BLaER1 treated with 17β-estradiol and CSF1 and Interleukin-3, amounts not matched to agents 10 nM and 100 nM (cell line): ENCODE measurements around the gene GREM2.
A peak's percentile ranks its signal among the peaks of the same experiment; 100 is the strongest.

Experiments
- H3K27ac ChIP-seq, 11 experiments: shearing (Covaris generic); formaldehyde crosslinking; 2 replicates each; pipeline ENCODE4 v1.8.1; 2022
- H3K27me3 ChIP-seq, 11 experiments: shearing (Covaris generic); formaldehyde crosslinking; 2 replicates each; pipeline ENCODE4 v1.8.1; 2022
- H3K36me3 ChIP-seq, 11 experiments: shearing (Covaris generic); formaldehyde crosslinking; 2 replicates each; pipeline ENCODE4 v1.8.1; 2022
- H3K4me1 ChIP-seq, 10 experiments: shearing (Covaris generic); formaldehyde crosslinking; 2 replicates each; pipeline ENCODE4 v1.8.1; 2022
- H3K4me2 ChIP-seq, 11 experiments: shearing (Covaris generic); formaldehyde crosslinking; 2 replicates each; pipeline ENCODE4 v1.8.1; 2022
- H3K4me3 ChIP-seq, 10 experiments: shearing (Covaris generic); formaldehyde crosslinking; 2 replicates each; pipeline ENCODE4 v1.8.1; 2022
- H3K9ac ChIP-seq, 11 experiments: shearing (Covaris generic); formaldehyde crosslinking; 2 replicates each; pipeline ENCODE4 v1.8.1; 2022
- H3K9me3 ChIP-seq, 11 experiments: shearing (Covaris generic); formaldehyde crosslinking; replicated peaks in 1 of 11; 2 replicates each; pipeline ENCODE4 v1.8.1; 2022
- H4K20me1 ChIP-seq, 11 experiments: shearing (Covaris generic); formaldehyde crosslinking; 2 replicates each; pipeline ENCODE4 v1.8.1; 2022
- Cebpa-rat ChIP-seq, 11 experiments: shearing (Covaris generic); IDR thresholded peaks; 2 replicates each; pipeline ENCODE4 v1.8.1; 2022

GREM2 gene

DNA sequence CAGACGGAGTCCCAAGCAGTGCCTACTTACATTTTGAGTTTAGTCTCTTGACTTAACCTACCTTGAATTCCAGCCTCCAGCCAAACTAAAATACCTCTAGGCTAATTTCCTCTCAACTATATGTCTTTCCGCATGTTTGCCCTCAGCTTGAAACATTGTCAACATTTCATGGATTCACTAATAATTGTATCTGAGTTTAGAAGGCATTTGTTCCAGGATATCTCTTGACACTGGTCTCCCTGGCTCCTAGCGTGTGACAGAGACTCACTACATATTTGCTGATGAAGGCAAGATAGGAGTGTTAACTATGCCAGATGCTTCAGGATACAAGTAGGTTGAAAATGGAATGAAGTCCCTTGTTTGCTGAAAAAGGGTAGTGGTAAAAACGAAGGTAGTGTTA is 136.1 kb downstream of the GREM2 start:
- no peak overlapping the region for H3K9ac ChIP-seq
- no peak overlapping the region for H3K4me2 ChIP-seq
- no peaks in the 10 kb centered on the region for H4K20me1 ChIP-seq
- peaks cover 0 to 25% (median 15%) of the 10 kb centered on the region in 11 experiments; a peak in 13 of 22 replicates for H3K9me3 ChIP-seq
- TF ChIP-seq Cebpa-rat (IDR thresholded peaks at IDR 0.05), result no peak
- no peaks in the 10 kb centered on the region for H3K36me3 ChIP-seq
- no peak overlapping the region for H3K27ac ChIP-seq
- no peak overlapping the region for H3K4me3 ChIP-seq
- H3K27me3 ChIP-seq, result no peaks in the 10 kb centered on the region
- peaks cover 0 to 4% (median 0%) of the 10 kb centered on the region in 10 experiments; a peak in 1 of 20 replicates for H3K4me1 ChIP-seq

DNA sequence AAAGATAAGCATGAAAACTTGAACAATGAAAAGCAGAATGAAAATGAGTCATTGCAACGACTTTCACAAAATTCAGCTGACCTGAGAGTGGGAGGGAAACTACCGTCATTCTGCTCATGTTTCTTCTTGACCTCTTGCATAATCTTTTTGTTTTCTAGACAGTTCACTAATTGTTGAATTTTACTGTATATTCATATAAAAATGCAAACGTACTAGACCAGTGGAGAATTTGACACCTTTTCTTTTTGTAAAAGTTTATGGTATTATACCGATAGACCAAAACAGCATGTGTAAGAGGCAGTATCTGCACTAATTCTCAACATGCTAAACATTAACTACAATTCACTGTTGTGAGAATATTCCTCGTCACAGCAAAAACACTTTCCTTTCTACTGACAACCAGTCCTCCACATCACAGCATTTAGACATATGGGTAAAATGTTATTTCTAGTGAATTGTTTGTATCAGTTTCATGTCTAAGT is 137.8 kb downstream of the GREM2 start:
- TF ChIP-seq Cebpa-rat (IDR thresholded peaks at IDR 0.05), result no peak
- Histone ChIP-seq H3K36me3 (no peaks in the 10 kb centered on the region), H4K20me1 (no peaks in the 10 kb centered on the region), H3K4me3 (no peak overlapping the region), H3K27ac (no peak overlapping the region), H3K27me3 (no peaks in the 10 kb centered on the region), H3K9ac (no peak overlapping the region), H3K4me1 (peaks cover 0 to 4% (median 0%) of the 10 kb centered on the region in 10 experiments; a peak in 1 of 20 replicates), H3K9me3 (peaks cover 0 to 25% (median 15%) of the 10 kb centered on the region in 11 experiments; a peak in 13 of 22 replicates), H3K4me2 (no peak overlapping the region)

DNA sequence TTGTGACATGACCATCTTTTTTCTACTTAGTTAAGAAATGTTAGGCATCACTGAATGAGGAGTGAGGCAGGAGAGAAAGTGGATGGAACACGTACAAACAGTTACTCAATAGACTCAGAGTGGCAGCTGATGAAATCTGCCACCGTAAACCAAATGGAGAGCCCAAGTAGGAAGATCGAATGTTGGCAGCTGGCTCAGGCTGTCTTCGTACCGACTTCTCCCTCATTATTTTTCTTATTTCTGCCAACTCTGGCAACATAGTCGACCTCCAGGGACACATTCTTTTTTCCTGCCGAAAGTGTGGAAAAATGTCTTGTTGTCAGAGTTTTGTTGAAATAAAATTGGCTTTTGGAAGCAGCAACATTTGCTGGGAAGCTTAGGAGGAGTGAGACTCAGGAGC is 143.3 kb downstream of the GREM2 start:
- H3K4me3 ChIP-seq, result no peak overlapping the region
- H3K4me2 ChIP-seq, result 0 out of 22 replicates have a peak overlapping the region, but pooled peaks of 1 of the 11 experiments have one; percentile 66
- H3K27me3 ChIP-seq, result 0 out of 22 replicates have a peak, but pooled peaks cover 0 to 10% (median 0%) of the 10 kb centered on the region in 11 experiments
- no peak overlapping the region for H3K9ac ChIP-seq
- H3K36me3 ChIP-seq, result no peaks in the 10 kb centered on the region
- H4K20me1 ChIP-seq, result no peaks in the 10 kb centered on the region
- H3K9me3 ChIP-seq, result peaks cover 0 to 7% (median 0%) of the 10 kb centered on the region in 11 experiments; a peak in 3 of 22 replicates
- peaks cover 20 to 51% (median 38%) of the 10 kb centered on the region in 10 experiments for H3K4me1 ChIP-seq
- H3K27ac ChIP-seq, result no peak overlapping the region
- TF ChIP-seq Cebpa-rat (IDR thresholded peaks at IDR 0.05), result no peak

DNA sequence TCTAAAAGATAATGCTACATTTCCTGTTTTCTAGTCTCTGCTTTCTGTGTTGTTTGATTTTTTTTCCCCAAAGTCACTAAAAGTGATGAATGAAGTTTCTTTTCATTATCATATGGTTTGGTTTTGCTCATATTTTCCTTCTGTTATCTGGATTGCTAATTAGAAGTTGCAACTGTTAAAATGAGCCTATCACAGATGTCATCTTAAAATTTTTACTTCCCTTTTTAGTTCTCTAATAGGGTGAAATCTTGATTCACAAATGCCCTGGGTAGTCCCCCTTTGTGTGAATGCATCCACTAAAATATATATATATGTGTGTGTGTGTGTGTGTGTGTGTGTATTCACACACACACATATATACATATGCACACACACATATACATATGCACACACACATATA is 144.1 kb downstream of the GREM2 start:
- TF ChIP-seq Cebpa-rat (IDR thresholded peaks at IDR 0.05), result no peak
- Histone ChIP-seq H3K4me2 (peak overlapping the region in 1 of 11 experiments; percentile 66; a peak in 1 of 22 replicates), H3K4me3 (no peak overlapping the region), H3K36me3 (no peaks in the 10 kb centered on the region), H3K9ac (no peak overlapping the region), H3K4me1 (peaks cover 23 to 59% (median 45%) of the 10 kb centered on the region in 10 experiments), H3K27me3 (0 out of 22 replicates have a peak, but pooled peaks cover 0 to 10% (median 0%) of the 10 kb centered on the region in 11 experiments), H4K20me1 (no peaks in the 10 kb centered on the region), H3K27ac (no peak overlapping the region), H3K9me3 (peaks cover 0 to 4% (median 0%) of the 10 kb centered on the region in 11 experiments; a peak in 3 of 22 replicates)

DNA sequence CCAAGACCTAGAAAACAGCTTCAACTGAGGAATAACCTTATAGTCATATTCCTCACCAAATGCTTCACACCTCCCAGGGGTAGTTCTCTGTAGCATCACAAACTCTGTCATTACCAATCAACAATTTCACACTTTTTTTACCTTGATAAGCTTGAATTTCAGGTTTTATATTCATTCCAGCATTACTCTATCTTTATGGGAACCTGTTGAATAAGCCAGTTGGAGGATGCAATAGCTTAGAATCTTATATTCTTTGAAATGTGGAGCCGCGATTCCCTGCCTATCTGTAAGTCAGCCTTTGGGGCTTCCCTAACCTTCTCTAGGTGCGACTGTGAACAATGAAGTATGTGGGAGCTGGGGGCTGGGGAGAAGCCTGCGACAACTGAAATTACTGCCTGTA is 145.4 kb downstream of the GREM2 start:
- Histone ChIP-seq H3K27me3 (0 out of 22 replicates have a peak, but pooled peaks cover 0 to 10% (median 0%) of the 10 kb centered on the region in 11 experiments), H3K36me3 (no peaks in the 10 kb centered on the region), H3K9ac (no peak overlapping the region), H3K4me1 (peaks cover 29 to 73% (median 58%) of the 10 kb centered on the region in 10 experiments), H3K27ac (no peak overlapping the region), H4K20me1 (no peaks in the 10 kb centered on the region), H3K4me3 (no peak overlapping the region), H3K9me3 (peaks cover 0 to 4% (median 0%) of the 10 kb centered on the region in 11 experiments; a peak in 2 of 22 replicates), H3K4me2 (peak overlapping the region in 9 of 11 experiments; percentile 3 to 86 (median 57); a peak in 16 of 22 replicates)
- no peak for TF ChIP-seq Cebpa-rat (IDR thresholded peaks at IDR 0.05)

DNA sequence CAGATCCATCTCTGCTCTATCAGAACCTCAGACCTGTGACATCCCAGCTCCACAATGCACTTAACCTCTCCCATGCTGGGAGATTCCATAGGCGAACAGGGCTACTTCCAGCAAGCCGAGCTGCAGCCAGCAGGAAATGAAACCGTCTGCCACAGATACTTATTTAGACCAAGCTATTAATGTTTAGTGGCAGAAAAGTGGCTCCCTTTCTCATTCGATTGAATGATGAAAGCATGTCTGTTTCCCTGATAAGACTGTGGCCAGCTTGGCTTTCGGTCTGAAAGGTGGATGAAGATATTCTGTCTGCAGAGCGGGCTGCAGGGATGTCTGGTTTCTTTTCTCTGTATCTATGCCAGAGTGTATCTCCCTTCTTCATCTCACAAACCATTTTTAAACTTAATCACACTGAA is 146.4 kb downstream of the GREM2 start:
- peaks cover 29 to 80% (median 61%) of the 10 kb centered on the region in 10 experiments for H3K4me1 ChIP-seq
- H3K36me3 ChIP-seq, result no peaks in the 10 kb centered on the region
- peak overlapping the region in 4 of 11 experiments; percentile 42 to 46 (median 44); a peak in 4 of 22 replicates for H3K27ac ChIP-seq
- peak overlapping the region in 6 of 10 experiments; percentile 6 to 53 (median 33); a peak in 8 of 20 replicates for H3K4me3 ChIP-seq
- H4K20me1 ChIP-seq, result no peaks in the 10 kb centered on the region
- peak overlapping the region; percentile 67 to 94 (median 81) for H3K4me2 ChIP-seq
- H3K27me3 ChIP-seq, result 0 out of 22 replicates have a peak, but pooled peaks cover 0 to 10% (median 0%) of the 10 kb centered on the region in 11 experiments
- H3K9me3 ChIP-seq, result peaks cover 0 to 4% (median 0%) of the 10 kb centered on the region in 11 experiments; a peak in 2 of 22 replicates
- H3K9ac ChIP-seq, result peak overlapping the region in 6 of 11 experiments; percentile 17 to 66 (median 54); a peak in 9 of 22 replicates
- no peak for TF ChIP-seq Cebpa-rat (IDR thresholded peaks at IDR 0.05)

DNA sequence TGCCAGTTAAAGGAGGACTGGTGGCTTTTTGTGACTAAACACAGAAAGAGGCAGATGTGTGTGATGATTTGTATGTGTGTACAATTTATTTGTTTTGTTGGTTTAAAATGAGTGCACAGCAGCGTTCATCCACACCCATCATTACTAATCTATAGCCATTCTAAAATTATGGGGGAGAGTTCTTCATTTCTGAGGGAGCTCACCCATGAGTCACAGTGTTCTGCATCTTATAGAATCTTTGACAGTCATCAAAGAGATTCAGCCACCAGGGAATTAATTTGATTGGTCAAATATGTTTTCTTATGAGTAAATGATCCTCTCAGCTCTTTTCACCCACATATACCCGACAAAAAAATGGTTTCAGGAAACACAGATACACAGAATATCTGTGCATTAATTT is 147.9 kb downstream of the GREM2 start:
- Histone ChIP-seq H3K27ac (peak overlapping the region in 1 of 11 experiments; percentile 42; a peak in 2 of 22 replicates), H3K4me1 (peaks cover 29 to 80% (median 61%) of the 10 kb centered on the region in 10 experiments), H3K27me3 (0 out of 22 replicates have a peak, but pooled peaks cover 0 to 10% (median 0%) of the 10 kb centered on the region in 11 experiments), H3K4me3 (peak overlapping the region in 3 of 10 experiments; percentile 41 to 53 (median 49); a peak in 2 of 20 replicates), H3K36me3 (no peaks in the 10 kb centered on the region), H3K4me2 (peak overlapping the region in 10 of 11 experiments; percentile 67 to 94 (median 82); a peak in 21 of 22 replicates), H3K9me3 (peaks cover 0 to 4% (median 0%) of the 10 kb centered on the region in 11 experiments; a peak in 2 of 22 replicates), H3K9ac (peak overlapping the region in 2 of 11 experiments; percentile 56 to 59; a peak in 1 of 22 replicates), H4K20me1 (no peaks in the 10 kb centered on the region)
- TF ChIP-seq Cebpa-rat (IDR thresholded peaks at IDR 0.05), result no peak

DNA sequence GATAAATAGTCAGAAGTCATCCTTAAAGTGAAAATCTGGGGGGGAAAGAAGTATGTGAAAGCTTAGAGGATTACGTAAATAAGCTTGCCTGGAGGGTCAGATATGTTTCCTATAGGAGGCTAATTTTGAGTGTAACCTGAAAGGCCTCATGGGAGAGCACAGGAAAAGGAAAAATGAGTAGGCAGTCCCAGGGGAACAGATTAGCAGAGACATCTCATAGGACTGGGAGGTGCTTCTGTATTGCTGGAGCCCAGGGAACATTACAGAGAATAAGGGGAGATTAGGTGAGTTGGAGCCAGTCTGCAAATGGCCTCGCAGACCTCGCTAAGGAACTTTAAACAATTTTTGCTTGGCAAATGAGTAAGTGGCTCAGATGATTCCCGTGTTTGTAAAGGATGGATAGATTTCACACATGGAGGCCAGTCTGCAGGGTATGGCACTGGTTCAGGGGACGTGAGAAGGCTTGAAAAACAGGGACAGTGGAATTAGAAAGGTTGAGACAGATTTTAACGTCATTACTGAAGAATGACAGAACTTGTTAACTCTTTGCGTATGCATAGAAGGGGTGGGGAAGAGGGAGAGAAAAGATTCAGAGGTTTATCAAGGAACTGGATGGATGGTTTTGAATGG is 149.1 kb downstream of the GREM2 start:
- no peak overlapping the region for H3K9ac ChIP-seq
- no peaks in the 10 kb centered on the region for H3K36me3 ChIP-seq
- H3K27ac ChIP-seq, result no peak overlapping the region
- no peaks in the 10 kb centered on the region for H3K9me3 ChIP-seq
- H3K4me1 ChIP-seq, result peaks cover 29 to 71% (median 60%) of the 10 kb centered on the region in 10 experiments
- 0 out of 22 replicates have a peak, but pooled peaks cover 0 to 10% (median 0%) of the 10 kb centered on the region in 11 experiments for H3K27me3 ChIP-seq
- no peaks in the 10 kb centered on the region for H4K20me1 ChIP-seq
- TF ChIP-seq Cebpa-rat (IDR thresholded peaks at IDR 0.05), result no peak
- H3K4me2 ChIP-seq, result peak overlapping the region; percentile 23 to 94 (median 79); a peak in 21 of 22 replicates
- H3K4me3 ChIP-seq, result no peak overlapping the region; a peak in 1 of 20 replicates

DNA sequence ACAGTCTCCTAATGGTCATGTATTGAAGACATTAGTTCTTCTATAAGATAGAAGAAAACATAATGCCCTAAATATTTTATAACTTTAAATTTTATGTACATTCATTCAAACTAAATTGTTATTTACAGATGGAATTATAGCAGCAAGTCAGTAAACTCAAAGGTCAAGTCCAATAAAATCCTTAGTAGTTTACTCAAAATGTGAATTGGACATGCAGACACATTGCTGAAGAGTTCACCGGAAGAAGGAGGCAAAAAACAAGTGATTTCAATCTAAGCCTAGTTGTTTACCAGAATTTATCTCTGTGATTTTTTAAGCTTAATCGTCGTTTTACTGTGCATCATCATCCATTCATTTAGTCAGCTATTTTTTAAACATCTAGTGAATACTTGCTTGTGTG is 149.7 kb downstream of the GREM2 start:
- H3K9ac ChIP-seq, result no peak overlapping the region
- peaks cover 29 to 65% (median 57%) of the 10 kb centered on the region in 10 experiments for H3K4me1 ChIP-seq
- H3K27me3 ChIP-seq, result 0 out of 22 replicates have a peak, but pooled peaks cover 0 to 10% (median 0%) of the 10 kb centered on the region in 11 experiments
- no peak overlapping the region for H3K4me3 ChIP-seq
- no peak overlapping the region for H3K27ac ChIP-seq
- no peaks in the 10 kb centered on the region for H3K36me3 ChIP-seq
- no peaks in the 10 kb centered on the region for H4K20me1 ChIP-seq
- H3K9me3 ChIP-seq, result peaks cover 0 to 6% (median 0%) of the 10 kb centered on the region in 11 experiments; a peak in 1 of 22 replicates
- TF ChIP-seq Cebpa-rat (IDR thresholded peaks at IDR 0.05), result no peak
- H3K4me2 ChIP-seq, result peak overlapping the region; percentile 23 to 94 (median 79); a peak in 18 of 22 replicates
